Hematopoietic multipotent progenitor cell treated with erythropoietin and hydrocortisone succinate and interleukin-3 and kit ligand, for 17 days (in vitro differentiated cells): ENCODE data around the gene VIT.
"Not testable (repeated sequence)": the region's sequence is repeated elsewhere in the genome, so short reads cannot be mapped to it uniquely, and the experiment has no call there.

Source experiments
- DNase-seq: peaks from one replicate; pipeline ENCODE4 v3.0.0-alpha.2; 2015; ENCODE audit warnings: low spot score

Gene VIT

GRCh38 chr2:36677996-36678605, 18.4 kb upstream of the VIT start:
- no peak for DNase-seq

DNA sequence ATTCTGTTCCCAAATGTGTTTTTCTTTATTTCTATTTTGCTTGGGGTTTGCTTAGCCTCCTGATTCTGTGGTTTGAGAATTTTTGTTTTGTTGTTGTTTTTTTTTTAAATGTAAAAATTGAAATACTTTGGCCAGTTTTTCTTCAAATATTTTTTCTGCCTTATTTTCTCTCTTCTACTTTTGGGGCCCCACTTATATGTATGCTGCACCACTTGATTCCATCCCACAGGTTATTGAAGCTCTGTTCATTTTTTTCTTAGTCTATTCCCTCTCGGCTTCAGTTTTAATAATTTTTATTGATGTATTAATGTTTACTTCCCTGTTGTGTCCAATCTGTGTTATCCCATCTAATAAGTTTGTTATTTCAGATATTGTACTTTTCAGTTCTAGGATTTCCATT, 17.7 kb upstream of the VIT start:
- DNase-seq, result no peak

GRCh38 chr2:36680012-36680411, 16.5 kb upstream of the VIT start:
- no peak for DNase-seq

- no peak for DNase-seq
Observed at GRCh38 chr2:36682562-36682961, 13.9 kb upstream of the VIT start.

- DNase-seq, result no peak
Observed at GRCh38 chr2:36683002-36683401, 13.5 kb upstream of the VIT start.

GRCh38 chr2:36688291-36688690, 8.2 kb upstream of the VIT start:
- DNase-seq, result not testable (repeated sequence)

DNA sequence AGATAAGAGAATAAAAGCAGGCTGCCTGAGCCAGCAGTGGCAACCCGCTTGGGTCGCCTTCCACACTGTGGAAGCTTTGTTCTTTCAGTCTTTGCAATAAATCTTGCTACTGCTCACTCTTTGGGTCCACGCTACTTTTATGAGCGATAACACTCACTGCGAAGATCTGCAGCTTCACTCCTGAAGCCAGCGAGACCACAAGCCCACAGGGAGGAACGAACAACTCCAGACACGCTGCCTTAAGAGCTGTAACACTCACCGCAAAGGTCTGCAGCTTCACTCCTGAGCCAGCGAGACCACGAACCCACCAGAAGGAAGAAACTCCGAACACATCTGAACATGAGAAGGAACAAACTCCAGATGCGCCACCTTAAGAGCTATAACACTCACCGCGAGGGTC, 7.5 kb upstream of the VIT start:
- not testable (repeated sequence) for DNase-seq

GRCh38 chr2:36692121-36692520, 4.4 kb upstream of the VIT start:
- no peak for DNase-seq

DNA sequence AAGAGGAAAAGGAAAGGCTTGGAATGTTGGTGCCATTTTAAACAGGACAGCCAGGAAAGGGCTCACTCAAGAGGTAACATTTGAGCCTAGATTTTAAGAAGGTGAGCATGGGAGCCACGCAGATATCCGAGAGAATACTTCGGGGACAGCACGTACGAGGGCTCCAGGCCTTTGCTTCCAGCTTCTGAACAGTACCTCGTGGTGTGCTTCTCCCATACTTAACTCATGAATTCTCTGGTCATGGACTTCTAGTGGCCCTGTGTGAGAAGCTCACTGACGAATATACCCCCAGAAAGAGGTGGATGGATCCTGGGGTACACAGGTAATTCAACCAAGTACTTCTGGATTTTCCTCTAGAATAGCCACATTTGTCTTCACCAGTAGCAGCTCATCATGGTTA, 2.7 kb upstream of the VIT start:
- DNase-seq, result no peak

DNA sequence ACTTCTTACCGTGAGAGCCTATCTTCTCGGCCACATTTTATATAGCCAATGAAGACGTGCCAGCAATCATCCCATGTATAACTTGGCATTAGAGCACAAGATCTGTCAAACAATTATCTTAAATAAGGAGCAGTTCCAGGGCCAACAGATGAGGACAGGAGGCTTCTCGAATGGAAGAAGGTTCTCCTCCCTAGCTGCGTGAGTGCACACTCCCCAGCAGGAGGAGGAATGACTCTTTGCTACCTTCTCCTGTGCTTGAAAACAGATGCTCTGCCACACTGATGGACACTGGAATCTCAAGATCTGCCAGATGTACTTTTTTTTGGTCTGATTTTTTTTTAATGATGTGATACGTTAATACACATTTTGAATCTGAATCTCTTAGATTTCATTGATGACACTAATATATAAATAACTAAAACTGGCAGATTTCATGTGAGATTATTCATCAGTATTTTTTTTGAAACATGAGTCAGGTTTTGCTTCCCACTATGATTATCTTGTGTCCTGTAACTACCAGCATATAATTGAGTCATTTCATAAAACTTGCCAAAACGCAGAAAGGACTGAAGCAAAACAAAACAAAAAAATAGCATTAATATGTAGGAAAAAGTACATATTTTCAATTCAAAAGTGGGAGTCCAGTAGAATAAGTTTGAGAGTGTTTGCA, 626 bp upstream of the VIT start:
- no peak for DNase-seq

- no peak for DNase-seq
Observed at GRCh38 chr2:36697424-36698066, 1.0 kb downstream of the VIT start.

GRCh38 chr2:36698993-36699392, 2.5 kb downstream of the VIT start:
- no peak for DNase-seq

- no peak for DNase-seq
Observed at GRCh38 chr2:36700311-36700710, 3.8 kb downstream of the VIT start.

GRCh38 chr2:36701391-36701795, 4.9 kb downstream of the VIT start:
- no peak for DNase-seq

DNA sequence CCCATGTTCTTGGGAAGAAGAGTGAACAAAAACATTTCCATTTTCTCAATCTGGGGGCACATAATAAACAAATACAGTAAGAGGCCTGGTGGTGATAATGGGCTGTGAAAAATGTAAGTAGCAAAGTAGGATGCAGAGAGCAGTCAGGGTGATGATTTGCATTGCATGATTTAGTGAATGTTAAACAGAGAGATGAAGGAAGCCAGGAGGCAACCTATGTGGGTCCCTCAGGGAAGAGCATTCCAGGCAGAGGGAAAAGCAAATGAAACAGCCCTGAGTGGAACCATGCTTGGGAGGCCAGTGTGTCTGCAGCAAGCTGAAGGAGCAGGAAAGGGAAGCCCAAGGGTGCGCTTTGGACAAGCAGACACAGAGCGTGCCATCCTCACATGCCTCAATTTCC, 5.4 kb downstream of the VIT start:
- DNase-seq, result no peak

DNA sequence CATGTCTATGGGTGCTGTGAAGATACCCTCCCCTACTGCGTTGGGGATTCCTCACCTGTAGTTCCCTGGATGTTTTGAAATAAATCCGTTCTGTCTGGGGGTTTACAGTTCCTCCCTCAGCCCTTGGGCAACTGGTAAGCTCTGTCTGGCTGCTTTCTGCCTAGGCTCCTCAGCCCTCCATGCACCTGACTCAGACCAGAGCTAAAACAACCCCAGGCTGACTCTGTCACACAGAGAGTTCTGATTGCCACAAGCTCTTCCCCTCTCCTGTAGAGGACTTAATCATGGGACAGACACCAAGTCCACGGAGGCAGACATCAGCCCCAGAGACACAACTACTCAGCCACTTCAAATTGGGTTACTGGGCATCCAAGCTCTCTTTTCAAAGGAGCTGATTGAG, 6.3 kb downstream of the VIT start:
- DNase-seq, result no peak

DNA sequence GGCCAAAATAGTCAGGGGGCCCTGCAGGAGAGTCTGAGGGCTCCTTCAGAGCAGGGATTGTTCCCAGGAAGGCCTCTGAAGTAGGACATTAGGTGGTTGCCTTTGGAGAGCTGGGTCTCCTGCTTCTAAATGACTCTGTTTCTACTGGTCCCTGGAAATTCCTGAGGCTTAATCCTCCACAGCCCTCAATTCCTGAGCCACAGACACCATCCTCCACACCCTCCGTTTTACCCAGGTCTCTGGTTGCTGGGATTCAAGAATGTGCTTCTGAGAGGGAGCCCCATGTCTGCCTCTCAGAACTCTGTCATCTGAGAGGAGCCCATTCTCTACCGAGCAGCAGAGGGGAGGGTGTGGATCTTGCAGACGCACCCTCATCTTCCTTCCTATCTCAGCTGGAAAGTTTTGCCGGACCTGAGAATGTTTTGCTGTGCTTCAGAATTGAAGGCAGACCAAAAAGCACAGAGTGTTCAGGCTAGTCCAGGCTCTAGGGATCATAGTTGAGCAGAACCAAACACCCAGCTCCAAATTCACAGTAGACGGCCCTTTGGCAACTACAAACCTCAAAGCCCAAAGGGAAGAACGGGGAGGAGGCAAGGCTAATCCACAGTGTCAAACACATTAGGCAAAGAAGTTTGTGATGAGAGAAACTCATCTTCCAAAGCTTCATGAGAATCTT, 8.1 kb downstream of the VIT start:
- DNase-seq, result no peak

DNA sequence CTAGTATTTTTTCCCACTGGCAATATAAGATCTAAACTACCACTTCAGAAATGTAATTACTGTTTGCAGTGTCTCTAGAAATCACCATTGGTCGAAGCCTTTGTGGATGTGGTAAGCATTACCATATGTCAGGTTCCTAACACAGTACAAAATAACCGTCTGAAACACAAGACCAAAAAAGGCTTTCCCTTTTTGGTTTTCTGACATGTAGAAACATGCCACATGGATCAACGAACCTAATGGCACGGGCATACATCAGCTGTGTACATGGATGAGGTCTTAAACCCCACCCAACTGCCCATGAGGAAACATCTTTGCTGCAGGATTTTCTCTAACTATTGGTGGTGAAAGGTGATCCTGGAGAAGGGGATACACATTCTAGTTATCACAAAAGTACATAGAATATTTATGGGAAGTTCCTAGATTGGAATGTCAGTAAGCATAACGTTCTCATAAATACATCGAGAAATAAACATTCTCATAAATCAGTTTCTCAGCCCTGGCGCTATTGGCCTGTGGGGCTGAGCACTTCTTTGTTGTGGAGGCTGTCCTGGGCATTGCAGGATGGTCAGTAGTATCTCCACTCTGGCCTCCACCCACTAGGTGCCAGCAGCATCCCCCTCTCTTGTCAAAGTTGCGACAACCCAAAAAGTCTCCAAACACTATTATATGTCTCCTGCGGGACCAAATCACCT, 9.0 kb downstream of the VIT start:
- no peak for DNase-seq

GRCh38 chr2:36706021-36706876, 9.7 kb downstream of the VIT start:
- no peak for DNase-seq

DNA sequence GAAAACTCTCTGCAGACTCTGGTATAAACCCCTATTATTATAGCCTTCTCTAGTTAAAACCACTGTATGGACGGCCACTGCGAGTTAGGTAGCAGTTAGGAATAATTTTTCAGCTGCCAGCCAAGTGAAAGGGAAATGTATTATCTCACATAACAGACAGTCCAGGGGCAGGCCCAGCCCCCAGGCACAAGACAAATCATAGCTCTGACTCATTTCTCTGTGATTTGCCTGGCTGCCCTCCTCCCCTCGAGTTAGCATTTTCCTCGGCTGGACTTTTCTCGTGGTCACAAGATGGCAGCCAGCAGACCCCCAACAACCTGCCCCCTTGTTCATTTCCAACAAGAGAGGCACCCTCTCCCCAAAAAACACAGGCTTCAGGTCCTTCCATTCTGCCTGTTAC, 10.5 kb downstream of the VIT start:
- DNase-seq, result no peak

GRCh38 chr2:36708041-36708741, 11.7 kb downstream of the VIT start:
- no peak for DNase-seq
